GM20431 (cell line): Measurements from ENCODE around the gene PGM1.

Experiments
- in situ Hi-C: fragments of 300-500 bp; cut with MseI, MboI; formaldehyde crosslinking; loops from one replicate; pipeline ENCODE4 v1.15.0; 2020; ENCODE audit warnings: low sequenced_read_pairs; ENCODE audit not compliant: unreplicated experiment

PGM1 gene

GRCh38 chr1:63599799-63600198 lies 6.6 kb downstream of the PGM1 start:
- in situ Hi-C loops = loop anchor here (25.0 kb wide), 1 partner anchor 538 kb away; no protein-coding TSS in a partner anchor

- in situ Hi-C loops = loop anchor here (25.0 kb wide), 1 partner anchor 537 kb away; no protein-coding TSS in a partner anchor
Observed at GRCh38 chr1:63600248-63600647, 7.0 kb downstream of the PGM1 start.

GRCh38 chr1:63601061-63601460 lies 7.8 kb downstream of the PGM1 start:
- in situ Hi-C loops = loop anchor here (25.0 kb wide), 1 partner anchor 536 kb away; no protein-coding TSS in a partner anchor

- in situ Hi-C loops = loop anchor here (25.0 kb wide), 1 partner anchor 536 kb away; no protein-coding TSS in a partner anchor
Observed at GRCh38 chr1:63601463-63601862, 8.3 kb downstream of the PGM1 start.

- in situ Hi-C loops = loop anchor here (25.0 kb wide), 1 partner anchor 535 kb away; no protein-coding TSS in a partner anchor
Observed at GRCh38 chr1:63601912-63602311, 8.7 kb downstream of the PGM1 start.

GRCh38 chr1:63602629-63603028 lies 9.4 kb downstream of the PGM1 start:
- in situ Hi-C loops = loop anchor here (25.0 kb wide), 1 partner anchor 535 kb away; no protein-coding TSS in a partner anchor

- in situ Hi-C loops = loop anchor here (25.0 kb wide), 1 partner anchor 533 kb away; no protein-coding TSS in a partner anchor
Observed at GRCh38 chr1:63603810-63604209, 10.6 kb downstream of the PGM1 start.

GRCh38 chr1:63607322-63607721 lies 14.1 kb downstream of the PGM1 start:
- in situ Hi-C loops = loop anchor here (25.0 kb wide), 1 partner anchor 530 kb away; no protein-coding TSS in a partner anchor

- in situ Hi-C loops = loop anchor here (25.0 kb wide), 1 partner anchor 526 kb away; no protein-coding TSS in a partner anchor
Observed at GRCh38 chr1:63611231-63611630, 18.0 kb downstream of the PGM1 start.

GRCh38 chr1:63612564-63612963 lies 19.4 kb downstream of the PGM1 start:
- in situ Hi-C loops = loop anchor here (25.0 kb wide), 1 partner anchor 525 kb away; no protein-coding TSS in a partner anchor

GRCh38 chr1:63612971-63613370 lies 19.8 kb downstream of the PGM1 start:
- in situ Hi-C loops = loop anchor here (25.0 kb wide), 1 partner anchor 524 kb away; no protein-coding TSS in a partner anchor

GRCh38 chr1:63615768-63616420 lies 22.7 kb downstream of the PGM1 start:
- in situ Hi-C loops = loop anchor here (25.0 kb wide), 1 partner anchor 521 kb away; no protein-coding TSS in a partner anchor

GRCh38 chr1:63617450-63617849 lies 24.2 kb downstream of the PGM1 start:
- in situ Hi-C loops = loop anchor here (25.0 kb wide), 1 partner anchor 520 kb away; no protein-coding TSS in a partner anchor

- in situ Hi-C loops = loop anchor here (25.0 kb wide), 1 partner anchor 519 kb away; no protein-coding TSS in a partner anchor
Observed at GRCh38 chr1:63618011-63618410, 24.8 kb downstream of the PGM1 start.

- in situ Hi-C loops = loop anchor here (25.0 kb wide), 1 partner anchor 518 kb away; no protein-coding TSS in a partner anchor
Observed at GRCh38 chr1:63619558-63619957, 26.3 kb downstream of the PGM1 start.

GRCh38 chr1:63620671-63621070 lies 27.5 kb downstream of the PGM1 start:
- in situ Hi-C loops = loop anchor here (25.0 kb wide), 1 partner anchor 517 kb away; no protein-coding TSS in a partner anchor

- in situ Hi-C loops = loop anchor here (25.0 kb wide), 1 partner anchor 516 kb away; no protein-coding TSS in a partner anchor
Observed at GRCh38 chr1:63621075-63621474, 27.9 kb downstream of the PGM1 start.

- in situ Hi-C loops = loop anchor here (25.0 kb wide), 1 partner anchor 516 kb away; no protein-coding TSS in a partner anchor
Observed at GRCh38 chr1:63621698-63622097, 28.5 kb downstream of the PGM1 start.

- in situ Hi-C loops = loop anchor here (25.0 kb wide), 1 partner anchor 514 kb away; no protein-coding TSS in a partner anchor
Observed at GRCh38 chr1:63622849-63623566, 29.8 kb downstream of the PGM1 start.

- in situ Hi-C loops = loop anchor here (25.0 kb wide), 1 partner anchor 513 kb away; no protein-coding TSS in a partner anchor
Observed at GRCh38 chr1:63623952-63624351, 30.7 kb downstream of the PGM1 start.
